Measurements from ENCODE around the gene C3orf33. TPM values are rescaled to one million over a fixed set of nuclear protein-coding genes. Genes with fewer than 3 reads are reported as not detected.
"Not testable (repeated sequence)": the region's sequence is repeated elsewhere in the genome, so short reads cannot be mapped to it uniquely, and the experiment has no call there.

The C3orf33 gene
- total RNA-seq, 4 donors from 2014 or later = 2.3 to 4.2 (median 3.1) TPM

DNA sequence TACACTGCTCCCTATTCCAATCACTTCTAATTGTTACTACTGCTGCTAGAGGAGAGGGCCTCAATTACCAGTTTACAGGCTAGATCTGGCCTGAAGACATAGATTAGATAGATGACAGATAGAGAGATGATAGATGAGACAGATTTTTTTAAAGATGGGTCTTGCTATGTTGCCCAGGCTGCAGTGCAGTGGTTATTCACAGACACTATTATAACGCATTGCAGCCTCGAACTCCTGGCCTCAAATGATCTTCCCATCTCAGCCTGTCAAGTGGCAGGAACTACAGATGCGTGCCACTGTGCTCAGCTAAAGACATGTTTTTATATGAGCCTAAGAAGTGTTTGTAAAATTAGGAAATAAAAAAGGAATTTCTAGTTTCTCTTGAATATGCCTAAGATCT is 41.9 kb upstream of the C3orf33 start:
- Histone ChIP-seq H3K4me3 (no peak overlapping the region), H3K27ac (no peak overlapping the region), H3K36me3 (peaks cover 0 to 34% of the 10 kb centered on the region in 2 donors), H3K4me1 (peaks cover 9 to 89% (median 24%) of the 10 kb centered on the region in 3 donors), H3K9me3 (no peaks in the 10 kb centered on the region), H3K27me3 (no peaks in the 10 kb centered on the region)
- ATAC-seq = no peak
- TF ChIP-seq, protein P1, sequence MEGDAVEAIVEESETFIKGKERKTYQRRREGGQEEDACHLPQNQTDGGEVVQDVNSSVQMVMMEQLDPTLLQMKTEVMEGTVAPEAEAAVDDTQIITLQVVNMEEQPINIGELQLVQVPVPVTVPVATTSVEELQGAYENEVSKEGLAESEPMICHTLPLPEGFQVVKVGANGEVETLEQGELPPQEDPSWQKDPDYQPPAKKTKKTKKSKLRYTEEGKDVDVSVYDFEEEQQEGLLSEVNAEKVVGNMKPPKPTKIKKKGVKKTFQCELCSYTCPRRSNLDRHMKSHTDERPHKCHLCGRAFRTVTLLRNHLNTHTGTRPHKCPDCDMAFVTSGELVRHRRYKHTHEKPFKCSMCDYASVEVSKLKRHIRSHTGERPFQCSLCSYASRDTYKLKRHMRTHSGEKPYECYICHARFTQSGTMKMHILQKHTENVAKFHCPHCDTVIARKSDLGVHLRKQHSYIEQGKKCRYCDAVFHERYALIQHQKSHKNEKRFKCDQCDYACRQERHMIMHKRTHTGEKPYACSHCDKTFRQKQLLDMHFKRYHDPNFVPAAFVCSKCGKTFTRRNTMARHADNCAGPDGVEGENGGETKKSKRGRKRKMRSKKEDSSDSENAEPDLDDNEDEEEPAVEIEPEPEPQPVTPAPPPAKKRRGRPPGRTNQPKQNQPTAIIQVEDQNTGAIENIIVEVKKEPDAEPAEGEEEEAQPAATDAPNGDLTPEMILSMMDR (IDR thresholded peaks at IDR 0.05) = no peak
- WGBS, 2 donors (ENCODE audit: low coverage in 1 of 2) = 94 to 95% methylated on average over 3 of the region's 3 CpGs

DNA sequence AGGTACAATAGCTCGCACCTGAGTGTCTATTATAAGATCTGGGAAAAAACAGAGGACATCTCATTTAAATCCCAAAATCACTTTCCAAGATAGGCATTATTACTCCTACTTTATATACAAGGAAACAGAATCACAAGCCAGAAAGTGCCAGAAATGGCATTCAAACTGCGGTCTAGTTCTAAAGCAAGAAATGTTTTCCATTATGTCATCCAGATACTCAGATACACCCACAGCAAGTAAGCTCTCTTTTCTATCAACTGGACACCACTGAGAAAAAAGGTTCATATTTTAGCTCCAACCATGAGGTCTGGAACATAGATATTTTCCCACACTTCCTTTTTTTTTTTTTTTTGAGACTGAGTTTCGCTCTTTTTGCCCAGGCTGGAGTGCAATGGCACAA is 40.0 kb upstream of the C3orf33 start:
- 64 to 93% methylated on average over 2 of the region's 3 CpGs for WGBS, 2 donors (ENCODE audit: low coverage in 1 of 2)
- H3K36me3 ChIP-seq = peaks cover 0 to 29% of the 10 kb centered on the region in 2 donors
- no peaks in the 10 kb centered on the region for H3K9me3 ChIP-seq
- TF ChIP-seq POLR2AphosphoS5 (IDR thresholded peaks at IDR 0.05) = no peak
- no peak for TF ChIP-seq POLR2A (IDR thresholded peaks at IDR 0.05)
- TF ChIP-seq EP300 (IDR thresholded peaks at IDR 0.05) = no peak
- TF ChIP-seq, protein P1 (IDR thresholded peaks at IDR 0.05) = no peak
- no peak overlapping the region for H3K4me3 ChIP-seq
- peaks cover 0 to 70% (median 7%) of the 10 kb centered on the region in 3 donors for H3K4me1 ChIP-seq
- H3K27ac ChIP-seq = no peak overlapping the region
- ATAC-seq = no peak
- H3K27me3 ChIP-seq = no peaks in the 10 kb centered on the region

DNA sequence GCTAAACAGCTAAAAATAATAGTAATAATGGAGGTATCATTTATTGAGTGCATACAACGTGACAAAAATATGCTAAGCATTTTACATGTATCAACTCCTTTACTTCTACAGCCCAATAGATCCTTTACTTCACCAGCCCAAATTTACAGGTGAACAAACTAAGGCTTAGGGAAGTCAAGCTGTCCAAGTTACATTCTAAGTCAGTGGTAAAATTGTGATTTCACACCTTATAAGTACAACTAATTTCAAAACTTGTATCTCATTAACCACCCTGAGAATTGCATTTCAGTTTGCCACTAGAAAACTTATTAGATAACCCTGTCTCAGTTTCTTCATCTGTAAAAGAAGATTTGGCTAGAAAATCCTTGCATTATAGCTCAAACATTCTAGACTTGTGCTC is 37.5 kb upstream of the C3orf33 start:
- Histone ChIP-seq H3K27ac (no peak overlapping the region), H3K4me1 (peaks cover 0 to 45% (median 0%) of the 10 kb centered on the region in 3 donors), H3K36me3 (peaks cover 0 to 26% of the 10 kb centered on the region in 2 donors), H3K4me3 (no peak overlapping the region), H3K9me3 (no peaks in the 10 kb centered on the region), H3K27me3 (no peaks in the 10 kb centered on the region)
- TF ChIP-seq POLR2AphosphoS5 (IDR thresholded peaks at IDR 0.05) = no peak
- TF ChIP-seq EP300 (IDR thresholded peaks at IDR 0.05) = no peak
- TF ChIP-seq POLR2A (IDR thresholded peaks at IDR 0.05) = no peak
- TF ChIP-seq, protein P1 (IDR thresholded peaks at IDR 0.05) = no peak
- ATAC-seq = no peak
- WGBS, 2 donors (ENCODE audit: low coverage in 1 of 2) = 60 to 64% methylated on average over 1 of the region's 1 CpG

DNA sequence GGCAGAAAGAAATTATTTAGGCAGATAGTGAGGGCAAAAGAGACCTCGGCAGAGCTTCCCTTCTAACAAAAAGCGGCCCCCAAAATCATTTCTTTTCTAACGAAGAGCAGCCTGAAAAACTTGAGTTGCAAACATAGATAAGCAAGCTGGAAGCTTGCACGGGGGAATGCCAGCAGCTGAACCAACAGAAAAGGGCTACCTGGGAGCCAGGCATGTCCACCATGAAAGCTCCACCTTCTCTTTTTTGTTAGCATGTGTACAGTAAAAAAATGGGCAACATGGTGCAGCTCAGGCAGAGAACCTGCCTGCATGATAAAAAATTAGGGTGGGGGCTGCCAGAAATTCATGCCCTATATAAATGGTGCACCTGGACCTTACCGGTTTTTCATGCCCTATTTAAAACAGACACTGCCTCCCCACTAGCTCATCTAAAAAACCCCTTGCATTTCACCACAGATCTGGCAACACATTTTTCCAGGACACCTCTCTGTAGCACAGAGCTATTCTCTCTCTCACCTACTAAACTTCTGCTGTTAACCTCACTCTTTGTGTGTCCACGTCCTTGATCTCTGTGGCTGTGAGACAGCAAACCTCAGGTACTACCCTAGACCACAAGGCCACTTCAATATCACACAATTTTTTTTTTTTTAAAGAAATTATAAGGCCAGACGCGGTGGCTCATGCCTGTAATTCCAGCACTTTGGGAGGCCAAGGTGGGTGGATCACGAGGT is 29.4 kb upstream of the C3orf33 start:
- no peaks in the 10 kb centered on the region for H3K4me1 ChIP-seq
- H3K4me3 ChIP-seq = no peak overlapping the region
- no peak overlapping the region for H3K27ac ChIP-seq
- 41 to 79% methylated on average over 2 to 8 of the region's 9 CpGs for WGBS, 2 donors (ENCODE audit: low coverage in 1 of 2)
- H3K9me3 ChIP-seq = no peaks in the 10 kb centered on the region
- TF ChIP-seq POLR2AphosphoS5 (IDR thresholded peaks at IDR 0.05) (no peak), EP300 (IDR thresholded peaks at IDR 0.05) (no peak), POLR2A (IDR thresholded peaks at IDR 0.05) (no peak)
- TF ChIP-seq, protein P1 (IDR thresholded peaks at IDR 0.05) = no peak
- H3K36me3 ChIP-seq = peaks cover 0 to 30% of the 10 kb centered on the region in 2 donors
- H3K27me3 ChIP-seq = no peaks in the 10 kb centered on the region
- no peak for ATAC-seq

DNA sequence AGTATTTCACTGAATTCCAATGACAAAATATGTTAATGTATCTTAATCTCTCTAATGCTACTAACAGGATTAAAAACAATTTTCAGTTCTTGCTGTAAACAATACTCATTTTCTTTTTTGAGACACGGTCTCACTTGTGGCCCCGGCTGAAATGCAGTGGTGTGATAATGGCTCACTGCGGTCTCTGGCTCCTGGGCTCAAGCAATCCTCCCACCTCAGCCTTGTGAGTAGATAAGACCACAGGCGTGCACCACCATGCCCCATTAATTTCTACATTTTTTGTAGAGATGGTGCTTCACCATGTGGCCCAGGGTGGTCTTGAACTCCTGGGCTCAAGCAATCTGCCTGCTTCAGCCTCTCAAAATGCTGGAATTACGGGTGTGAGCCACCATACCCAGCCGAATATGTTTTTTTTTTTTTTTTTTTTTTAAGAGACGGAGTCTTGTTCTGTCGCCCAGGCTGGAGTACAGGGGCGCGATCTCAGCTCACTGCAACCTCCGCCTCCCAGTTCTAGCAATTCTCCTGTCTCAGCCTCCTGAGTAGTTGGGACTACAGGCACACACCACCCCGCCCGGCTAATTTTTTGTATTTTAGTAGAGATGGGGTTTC is 22.5 kb upstream of the C3orf33 start:
- H3K27me3 ChIP-seq, H3K9me3 ChIP-seq, ATAC-seq, H3K27ac ChIP-seq, H3K4me3 ChIP-seq, H3K4me1 ChIP-seq: not testable (repeated sequence)
- peaks cover 0 to 52% of the 10 kb centered on the region in 2 donors for H3K36me3 ChIP-seq
- WGBS, 2 donors (ENCODE audit: low coverage in 1 of 2) = 92 to 100% methylated on average over 2 to 9 of the region's 13 CpGs

Data from gastroesophageal sphincter (tissue), 4 donors.